B cell (primary cell): Measurements from ENCODE around the gene NCBP2.

Source experiments
- CTCF ChIP-seq: fragments of 200-600 bp; IDR thresholded peaks from one replicate; pipeline ENCODE4 v1.8.0; 2022; ENCODE audit warnings: antibody characterized with exemption, mild to moderate bottlenecking
- EZH2 ChIP-seq: IDR thresholded peaks from 2 replicates; pipeline ENCODE4 v1.6.1; 2012; ENCODE audit warnings: borderline replicate concordance, low read depth, mild to moderate bottlenecking, moderate library complexity, low read length; ENCODE audit not compliant: insufficient read depth, poor library complexity, severe bottlenecking

GRCh38 chr3:196985954-196986885, 43.9 kb upstream of the NCBP2 start:
- TF ChIP-seq CTCF (no peak), EZH2 (no peak)
